ENCODE data around the gene VPS4A.
A peak's percentile ranks its signal among the peaks of the same experiment; 100 is the strongest.
"Not testable (repeated sequence)": the region's sequence is repeated elsewhere in the genome, so short reads cannot be mapped to it uniquely, and the experiment has no call there.

Gene VPS4A

GRCh38 chr16:69348222-69348621 lies 37.1 kb downstream of the VPS4A start:
- Histone ChIP-seq H3K27ac (ENCODE audit: low read length) (no peak overlapping the region), H3K36me3 (ENCODE audit: control insufficient read depth in 1 of 2, insufficient read depth in 2 of 2, low read length in 2 of 2) (peaks cover 4 to 21% of the 10 kb centered on the region in 2 donors), H3K9me3 (ENCODE audit: control insufficient read depth in 1 of 2, low read length in 2 of 2) (no peaks in the 10 kb centered on the region), H3K27me3 (ENCODE audit: low read depth, low read length) (no peaks in the 10 kb centered on the region), H3K4me3 (ENCODE audit: low read depth in 1 of 2, low read length in 2 of 2) (no peak overlapping the region), H3K4me1 (ENCODE audit: control insufficient read depth in 1 of 2, insufficient read depth in 2 of 2, low read length in 2 of 2) (no peaks in the 10 kb centered on the region)

GRCh38 chr16:69349536-69349935 lies 38.4 kb downstream of the VPS4A start:
- H3K9me3 ChIP-seq (ENCODE audit: control insufficient read depth in 1 of 2, low read length in 2 of 2): no peaks in the 10 kb centered on the region
- no peak overlapping the region for H3K4me3 ChIP-seq (ENCODE audit: low read depth in 1 of 2, low read length in 2 of 2)
- H3K36me3 ChIP-seq (ENCODE audit: control insufficient read depth in 1 of 2, insufficient read depth in 2 of 2, low read length in 2 of 2): peaks cover 3 to 21% of the 10 kb centered on the region in 2 donors
- no peak overlapping the region for H3K27ac ChIP-seq (ENCODE audit: low read length)
- H3K4me1 ChIP-seq (ENCODE audit: control insufficient read depth in 1 of 2, insufficient read depth in 2 of 2, low read length in 2 of 2): no peaks in the 10 kb centered on the region
- no peaks in the 10 kb centered on the region for H3K27me3 ChIP-seq (ENCODE audit: low read depth, low read length)

- H3K4me3 ChIP-seq (ENCODE audit: low read depth in 1 of 2, low read length in 2 of 2): no peak overlapping the region
- no peaks in the 10 kb centered on the region for H3K27me3 ChIP-seq (ENCODE audit: low read depth, low read length)
- H3K27ac ChIP-seq (ENCODE audit: low read length): no peak overlapping the region
- H3K4me1 ChIP-seq (ENCODE audit: control insufficient read depth in 1 of 2, insufficient read depth in 2 of 2, low read length in 2 of 2): no peaks in the 10 kb centered on the region
- H3K9me3 ChIP-seq (ENCODE audit: control insufficient read depth in 1 of 2, low read length in 2 of 2): no peaks in the 10 kb centered on the region
- H3K36me3 ChIP-seq (ENCODE audit: control insufficient read depth in 1 of 2, insufficient read depth in 2 of 2, low read length in 2 of 2): peaks cover 8 to 31% of the 10 kb centered on the region in 2 donors
Observed at GRCh38 chr16:69350536-69351133, 39.5 kb downstream of the VPS4A start.

GRCh38 chr16:69351309-69352027 lies 40.3 kb downstream of the VPS4A start, which contains the start of gene TMED6:
TSS of gene TMED6 (minus strand) at chr16:69351786. CDS start at chr16:69351753, 33 bp downstream.
- Histone ChIP-seq H3K9me3 (ENCODE audit: control insufficient read depth in 1 of 2, low read length in 2 of 2) (no peaks in the 10 kb centered on the region), H3K27ac (ENCODE audit: low read length) (no peak within 1 kb of the TSS), H3K36me3 (ENCODE audit: control insufficient read depth in 1 of 2, insufficient read depth in 2 of 2, low read length in 2 of 2) (peaks cover 12 to 39% of the 10 kb centered on the region in 2 donors), H3K4me1 (ENCODE audit: control insufficient read depth in 1 of 2, insufficient read depth in 2 of 2, low read length in 2 of 2) (no peaks in the 10 kb centered on the region), H3K4me3 (ENCODE audit: low read depth in 1 of 2, low read length in 2 of 2) (peak within 1 kb of the TSS in 1 of 2 donors; percentile 2), H3K27me3 (ENCODE audit: low read depth, low read length) (no peaks in the 10 kb centered on the region)

- H3K36me3 ChIP-seq (ENCODE audit: control insufficient read depth in 1 of 2, insufficient read depth in 2 of 2, low read length in 2 of 2): peaks cover 30 to 38% of the 10 kb centered on the region in 2 donors
Observed at GRCh38 chr16:69360070-69360469, 48.9 kb downstream of the VPS4A start.

GRCh38 chr16:69363281-69363717 lies 52.1 kb downstream of the VPS4A start:
- H3K36me3 ChIP-seq (ENCODE audit: control insufficient read depth in 1 of 2, insufficient read depth in 2 of 2, low read length in 2 of 2): peaks cover 46 to 51% of the 10 kb centered on the region in 2 donors
- no peaks in the 10 kb centered on the region for H3K4me1 ChIP-seq (ENCODE audit: control insufficient read depth in 1 of 2, insufficient read depth in 2 of 2, low read length in 2 of 2)

More at GRCh38 chr16:69360070-69360469, 48.9 kb downstream of the VPS4A start:
- H3K27ac ChIP-seq (ENCODE audit: low read length); H3K4me3 ChIP-seq (ENCODE audit: low read depth in 1 of 2, low read length in 2 of 2); H3K27me3 ChIP-seq (ENCODE audit: low read depth, low read length); H3K9me3 ChIP-seq (ENCODE audit: control insufficient read depth in 1 of 2, low read length in 2 of 2); H3K4me1 ChIP-seq (ENCODE audit: control insufficient read depth in 1 of 2, insufficient read depth in 2 of 2, low read length in 2 of 2): not testable (repeated sequence)

GRCh38 chr16:69364088-69364487 lies 52.9 kb downstream of the VPS4A start:
- no peak overlapping the region for H3K4me3 ChIP-seq (ENCODE audit: low read depth in 1 of 2, low read length in 2 of 2)
- H3K9me3 ChIP-seq (ENCODE audit: control insufficient read depth in 1 of 2, low read length in 2 of 2): no peaks in the 10 kb centered on the region
- H3K36me3 ChIP-seq (ENCODE audit: control insufficient read depth in 1 of 2, insufficient read depth in 2 of 2, low read length in 2 of 2): peaks cover 52 to 54% of the 10 kb centered on the region in 2 donors
- H3K27ac ChIP-seq (ENCODE audit: low read length): no peak overlapping the region
- H3K27me3 ChIP-seq (ENCODE audit: low read depth, low read length): no peaks in the 10 kb centered on the region
- no peaks in the 10 kb centered on the region for H3K4me1 ChIP-seq (ENCODE audit: control insufficient read depth in 1 of 2, insufficient read depth in 2 of 2, low read length in 2 of 2)

More at GRCh38 chr16:69363281-69363717, 52.1 kb downstream of the VPS4A start:
- Histone ChIP-seq H3K4me3 (ENCODE audit: low read depth in 1 of 2, low read length in 2 of 2) (no peak overlapping the region), H3K27ac (ENCODE audit: low read length) (no peak overlapping the region), H3K27me3 (ENCODE audit: low read depth, low read length) (no peaks in the 10 kb centered on the region), H3K9me3 (ENCODE audit: control insufficient read depth in 1 of 2, low read length in 2 of 2) (no peaks in the 10 kb centered on the region)

- H3K27ac ChIP-seq (ENCODE audit: low read length): no peak overlapping the region
- H3K4me1 ChIP-seq (ENCODE audit: control insufficient read depth in 1 of 2, insufficient read depth in 2 of 2, low read length in 2 of 2): no peaks in the 10 kb centered on the region
- peaks cover 60 to 70% of the 10 kb centered on the region in 2 donors for H3K36me3 ChIP-seq (ENCODE audit: control insufficient read depth in 1 of 2, insufficient read depth in 2 of 2, low read length in 2 of 2)
- H3K27me3 ChIP-seq (ENCODE audit: low read depth, low read length): no peaks in the 10 kb centered on the region
- H3K4me3 ChIP-seq (ENCODE audit: low read depth in 1 of 2, low read length in 2 of 2): no peak overlapping the region
- no peaks in the 10 kb centered on the region for H3K9me3 ChIP-seq (ENCODE audit: control insufficient read depth in 1 of 2, low read length in 2 of 2)
Observed at GRCh38 chr16:69365901-69366300, 54.8 kb downstream of the VPS4A start.

GRCh38 chr16:69366431-69366830 lies 55.3 kb downstream of the VPS4A start:
- Histone ChIP-seq H3K27ac (ENCODE audit: low read length) (no peak overlapping the region), H3K4me1 (ENCODE audit: control insufficient read depth in 1 of 2, insufficient read depth in 2 of 2, low read length in 2 of 2) (no peaks in the 10 kb centered on the region), H3K9me3 (ENCODE audit: control insufficient read depth in 1 of 2, low read length in 2 of 2) (no peaks in the 10 kb centered on the region), H3K27me3 (ENCODE audit: low read depth, low read length) (no peaks in the 10 kb centered on the region), H3K4me3 (ENCODE audit: low read depth in 1 of 2, low read length in 2 of 2) (no peak overlapping the region), H3K36me3 (ENCODE audit: control insufficient read depth in 1 of 2, insufficient read depth in 2 of 2, low read length in 2 of 2) (peaks cover 62 to 70% of the 10 kb centered on the region in 2 donors)

- H3K4me1 ChIP-seq (ENCODE audit: control insufficient read depth in 1 of 2, insufficient read depth in 2 of 2, low read length in 2 of 2): no peaks in the 10 kb centered on the region
- no peaks in the 10 kb centered on the region for H3K9me3 ChIP-seq (ENCODE audit: control insufficient read depth in 1 of 2, low read length in 2 of 2)
- peaks cover 68 to 76% of the 10 kb centered on the region in 2 donors for H3K36me3 ChIP-seq (ENCODE audit: control insufficient read depth in 1 of 2, insufficient read depth in 2 of 2, low read length in 2 of 2)
- H3K27ac ChIP-seq (ENCODE audit: low read length): no peak overlapping the region
- H3K4me3 ChIP-seq (ENCODE audit: low read depth in 1 of 2, low read length in 2 of 2): no peak overlapping the region
- no peaks in the 10 kb centered on the region for H3K27me3 ChIP-seq (ENCODE audit: low read depth, low read length)
Observed at GRCh38 chr16:69367980-69368379, 56.8 kb downstream of the VPS4A start.

GRCh38 chr16:69368866-69369265 lies 57.7 kb downstream of the VPS4A start:
- H3K36me3 ChIP-seq (ENCODE audit: control insufficient read depth in 1 of 2, insufficient read depth in 2 of 2, low read length in 2 of 2): peaks cover 65 to 78% of the 10 kb centered on the region in 2 donors
- H3K9me3 ChIP-seq (ENCODE audit: control insufficient read depth in 1 of 2, low read length in 2 of 2): no peaks in the 10 kb centered on the region
- no peaks in the 10 kb centered on the region for H3K4me1 ChIP-seq (ENCODE audit: control insufficient read depth in 1 of 2, insufficient read depth in 2 of 2, low read length in 2 of 2)

More at GRCh38 chr16:69368866-69369265, 57.7 kb downstream of the VPS4A start:
- Histone ChIP-seq H3K27me3 (ENCODE audit: low read depth, low read length) (no peaks in the 10 kb centered on the region), H3K27ac (ENCODE audit: low read length) (no peak overlapping the region), H3K4me3 (ENCODE audit: low read depth in 1 of 2, low read length in 2 of 2) (no peak overlapping the region)
